ENCODE measurements around the gene DENND1A. TPM values are rescaled to one million over a fixed set of nuclear protein-coding genes. Genes with fewer than 3 reads are reported as not detected.

Gene DENND1A
- total and polyA plus RNA-seq, 9 donors: 9.3 to 16.0 (median 13.8) TPM

DNA sequence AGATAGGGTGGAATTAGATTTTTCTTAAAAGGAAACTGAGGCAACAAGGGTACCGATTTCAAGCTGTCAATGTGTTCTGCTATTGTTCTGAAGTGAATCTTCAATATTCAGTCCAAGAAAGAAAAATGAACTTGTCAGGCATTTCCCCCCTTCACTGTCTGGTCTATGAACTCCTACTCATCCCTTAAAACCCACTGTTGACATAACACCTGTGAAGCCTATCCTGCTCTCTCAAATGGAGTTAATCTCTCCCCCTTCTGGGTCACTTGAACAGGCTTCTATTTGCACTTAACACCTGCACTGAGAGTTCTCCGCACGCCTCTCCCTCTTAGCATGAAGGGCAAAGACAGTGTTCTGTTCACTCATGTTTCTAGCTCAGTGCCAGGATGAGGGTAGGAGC is 429.6 kb downstream of the DENND1A start:
- Histone ChIP-seq H3K4me1 (ENCODE audit: control insufficient read depth, insufficient read depth, low read length) (no peaks in the 10 kb centered on the region), H3K4me3 (ENCODE audit: low read length) (no peak overlapping the region), H3K9me3 (replicated peaks; ENCODE audit: control insufficient read depth, low read depth, low read length) (no peaks in the 10 kb centered on the region), H3K27ac (ENCODE audit: low read length) (no peak overlapping the region), H3K27me3 (ENCODE audit: control insufficient read depth, insufficient read depth, low read length) (no peaks in the 10 kb centered on the region), H3K36me3 (ENCODE audit: control insufficient read depth, insufficient read depth, low read length) (no peaks in the 10 kb centered on the region)
- 80% methylated on average over 2 of the region's 3 CpGs for WGBS (ENCODE audit: insufficient coverage)
- no peak for DNase-seq

GRCh38 chr9:123497830-123498229 is 432.1 kb downstream of the DENND1A start:
- H3K27ac ChIP-seq (ENCODE audit: low read length): no peak overlapping the region
- no peaks in the 10 kb centered on the region for H3K4me1 ChIP-seq (ENCODE audit: control insufficient read depth, insufficient read depth, low read length)
- no peak overlapping the region for H3K4me3 ChIP-seq (ENCODE audit: low read length)
- no peaks in the 10 kb centered on the region for H3K27me3 ChIP-seq (ENCODE audit: control insufficient read depth, insufficient read depth, low read length)
- H3K9me3 ChIP-seq (replicated peaks; ENCODE audit: control insufficient read depth, low read depth, low read length): no peaks in the 10 kb centered on the region
- H3K36me3 ChIP-seq (ENCODE audit: control insufficient read depth, insufficient read depth, low read length): no peaks in the 10 kb centered on the region
- no peak for DNase-seq
- WGBS (ENCODE audit: insufficient coverage): no CpG with 5 or more reads among the region's 1 CpG

DNA sequence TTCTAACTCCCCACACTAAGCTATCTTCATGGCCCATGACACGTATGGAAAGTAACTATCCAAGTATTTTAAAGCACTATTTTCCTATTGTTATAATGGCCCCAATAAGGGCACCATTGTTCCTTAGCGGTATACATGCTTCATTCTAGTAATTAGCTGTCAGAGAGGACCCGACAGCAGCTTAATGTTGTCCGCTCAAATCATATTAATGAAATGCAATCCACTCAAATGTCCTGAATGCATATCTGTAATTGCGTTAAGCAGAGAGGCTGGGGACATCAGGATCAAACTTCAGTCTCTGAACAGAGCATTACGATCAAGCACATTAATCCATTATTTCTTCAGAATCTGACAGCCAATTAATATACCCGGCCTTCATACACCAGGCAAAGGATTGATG is 434.2 kb downstream of the DENND1A start:
- 87% methylated on average over 4 of the region's 7 CpGs for WGBS (ENCODE audit: insufficient coverage)
- H3K36me3 ChIP-seq (ENCODE audit: control insufficient read depth, insufficient read depth, low read length): no peaks in the 10 kb centered on the region
- no peaks in the 10 kb centered on the region for H3K9me3 ChIP-seq (replicated peaks; ENCODE audit: control insufficient read depth, low read depth, low read length)
- H3K4me3 ChIP-seq (ENCODE audit: low read length): no peak overlapping the region
- no peaks in the 10 kb centered on the region for H3K27me3 ChIP-seq (ENCODE audit: control insufficient read depth, insufficient read depth, low read length)
- H3K4me1 ChIP-seq (ENCODE audit: control insufficient read depth, insufficient read depth, low read length): no peaks in the 10 kb centered on the region
- no peak for DNase-seq
- H3K27ac ChIP-seq (ENCODE audit: low read length): no peak overlapping the region

GRCh38 chr9:123493627-123494026 is 436.3 kb downstream of the DENND1A start:
- H3K36me3 ChIP-seq (ENCODE audit: control insufficient read depth, insufficient read depth, low read length): no peaks in the 10 kb centered on the region
- no peak for DNase-seq
- WGBS (ENCODE audit: insufficient coverage): 68% methylated on average over 5 of the region's 8 CpGs
- no peak overlapping the region for H3K27ac ChIP-seq (ENCODE audit: low read length)
- H3K27me3 ChIP-seq (ENCODE audit: control insufficient read depth, insufficient read depth, low read length): no peaks in the 10 kb centered on the region
- no peaks in the 10 kb centered on the region for H3K9me3 ChIP-seq (replicated peaks; ENCODE audit: control insufficient read depth, low read depth, low read length)
- no peak overlapping the region for H3K4me3 ChIP-seq (ENCODE audit: low read length)
- no peaks in the 10 kb centered on the region for H3K4me1 ChIP-seq (ENCODE audit: control insufficient read depth, insufficient read depth, low read length)

GRCh38 chr9:123490688-123491087 is 439.2 kb downstream of the DENND1A start:
- H3K4me3 ChIP-seq (ENCODE audit: low read length): no peak overlapping the region
- no peak for DNase-seq
- WGBS (ENCODE audit: insufficient coverage): 90% methylated on average over 3 of the region's 6 CpGs
- no peaks in the 10 kb centered on the region for H3K36me3 ChIP-seq (ENCODE audit: control insufficient read depth, insufficient read depth, low read length)
- no peaks in the 10 kb centered on the region for H3K4me1 ChIP-seq (ENCODE audit: control insufficient read depth, insufficient read depth, low read length)
- no peaks in the 10 kb centered on the region for H3K27me3 ChIP-seq (ENCODE audit: control insufficient read depth, insufficient read depth, low read length)
- no peaks in the 10 kb centered on the region for H3K9me3 ChIP-seq (replicated peaks; ENCODE audit: control insufficient read depth, low read depth, low read length)
- H3K27ac ChIP-seq (ENCODE audit: low read length): no peak overlapping the region

DNA sequence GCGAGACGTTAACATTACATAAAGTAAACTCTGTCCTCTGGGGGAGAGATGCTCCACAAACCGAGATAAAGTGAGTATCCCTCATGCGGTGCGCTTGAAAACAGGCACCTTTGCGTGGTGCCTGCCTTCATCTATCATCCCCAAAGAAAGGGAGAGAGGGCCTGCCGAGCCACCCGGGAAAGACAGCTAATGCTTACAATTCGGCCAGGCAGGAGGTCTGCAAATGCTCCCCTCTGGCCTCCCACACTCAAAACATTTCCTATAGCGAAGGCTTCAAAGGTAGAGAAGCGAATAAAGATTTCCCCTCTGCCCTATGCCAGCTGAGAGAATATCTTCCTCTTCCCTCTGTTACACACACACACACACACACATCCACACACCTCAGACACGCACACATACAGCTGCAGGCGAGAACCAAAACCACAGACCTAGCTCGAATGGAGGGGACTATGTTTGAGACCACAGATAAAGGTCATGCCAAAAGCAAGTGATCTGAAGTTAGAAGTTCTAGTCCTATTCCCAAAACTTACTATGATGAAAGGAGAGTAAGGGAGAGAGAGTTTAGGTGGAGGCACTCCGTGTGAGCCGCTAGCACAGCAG is 441.1 kb downstream of the DENND1A start:
- Histone ChIP-seq H3K27ac (ENCODE audit: low read length) (no peak overlapping the region), H3K9me3 (replicated peaks; ENCODE audit: control insufficient read depth, low read depth, low read length) (no peaks in the 10 kb centered on the region), H3K4me1 (ENCODE audit: control insufficient read depth, insufficient read depth, low read length) (no peaks in the 10 kb centered on the region), H3K27me3 (ENCODE audit: control insufficient read depth, insufficient read depth, low read length) (no peaks in the 10 kb centered on the region), H3K36me3 (ENCODE audit: control insufficient read depth, insufficient read depth, low read length) (no peaks in the 10 kb centered on the region), H3K4me3 (ENCODE audit: low read length) (no peak overlapping the region)
- 59% methylated on average over 5 of the region's 16 CpGs for whole genome bisulfite sequencing (ENCODE audit: insufficient coverage)
- DNase-seq: no peak

DNA sequence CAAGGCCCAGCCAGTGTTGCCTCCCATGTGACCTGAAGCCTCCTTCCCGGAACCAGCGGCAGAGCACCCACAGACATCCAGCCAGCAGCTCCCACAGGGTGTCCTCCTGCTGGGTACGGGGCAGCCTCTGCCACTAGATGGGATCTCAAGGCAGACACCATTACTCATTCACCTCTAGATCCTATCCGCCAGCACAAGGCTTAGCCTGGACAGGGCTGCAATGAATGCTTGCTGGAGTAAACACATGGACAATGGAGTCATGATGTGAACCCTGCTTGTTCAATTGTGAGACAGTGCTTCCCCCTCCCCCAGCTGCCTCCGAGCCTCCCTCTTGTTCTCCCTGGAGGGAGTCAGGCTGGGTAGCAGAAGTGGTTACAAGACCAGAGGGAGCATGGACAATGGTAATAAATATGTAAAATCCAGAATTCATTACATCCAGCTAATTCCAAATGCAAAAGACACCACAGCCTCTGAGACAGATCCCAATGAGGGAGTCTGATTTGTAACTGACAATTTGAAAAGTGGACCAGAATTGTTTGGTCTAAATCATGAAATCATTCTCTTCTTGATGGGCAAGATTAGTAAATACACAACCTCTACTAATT is 441.9 kb downstream of the DENND1A start:
- WGBS (ENCODE audit: insufficient coverage): no CpG with 5 or more reads among the region's 5 CpGs
- Histone ChIP-seq H3K9me3 (replicated peaks; ENCODE audit: control insufficient read depth, low read depth, low read length) (no peaks in the 10 kb centered on the region), H3K27ac (ENCODE audit: low read length) (no peak overlapping the region), H3K36me3 (ENCODE audit: control insufficient read depth, insufficient read depth, low read length) (no peaks in the 10 kb centered on the region), H3K4me1 (ENCODE audit: control insufficient read depth, insufficient read depth, low read length) (no peaks in the 10 kb centered on the region), H3K4me3 (ENCODE audit: low read length) (no peak overlapping the region), H3K27me3 (ENCODE audit: control insufficient read depth, insufficient read depth, low read length) (no peaks in the 10 kb centered on the region)
- DNase-seq: no peak

DNA sequence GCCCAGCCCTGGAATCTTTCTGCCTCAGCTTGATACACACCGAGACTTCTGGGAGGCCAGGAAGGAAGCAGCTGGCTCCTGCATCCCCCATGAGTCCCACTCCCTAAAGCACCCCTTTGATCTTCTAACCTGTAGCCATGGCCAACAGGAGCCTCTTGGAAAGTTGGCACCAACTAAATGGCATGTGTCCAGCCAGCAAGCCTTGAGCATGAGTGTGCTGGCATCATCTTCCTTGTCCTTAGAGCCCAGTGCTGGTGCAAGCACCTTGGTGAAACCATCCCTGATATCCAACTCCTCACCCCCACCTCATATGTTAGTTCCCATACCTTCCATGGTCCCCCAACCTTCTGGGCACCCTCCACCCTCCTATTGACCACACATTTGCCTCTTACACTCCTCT is 443.5 kb downstream of the DENND1A start:
- no peak overlapping the region for H3K4me3 ChIP-seq (ENCODE audit: low read length)
- H3K9me3 ChIP-seq (replicated peaks; ENCODE audit: control insufficient read depth, low read depth, low read length): no peaks in the 10 kb centered on the region
- WGBS (ENCODE audit: insufficient coverage): 43% methylated on average over 1 of the region's 1 CpG
- no peaks in the 10 kb centered on the region for H3K27me3 ChIP-seq (ENCODE audit: control insufficient read depth, insufficient read depth, low read length)
- H3K36me3 ChIP-seq (ENCODE audit: control insufficient read depth, insufficient read depth, low read length): no peaks in the 10 kb centered on the region
- no peak for DNase-seq
- no peaks in the 10 kb centered on the region for H3K4me1 ChIP-seq (ENCODE audit: control insufficient read depth, insufficient read depth, low read length)
- H3K27ac ChIP-seq (ENCODE audit: low read length): no peak overlapping the region

GRCh38 chr9:123485216-123485615 is 444.7 kb downstream of the DENND1A start:
- no CpG with 5 or more reads among the region's 5 CpGs for WGBS (ENCODE audit: insufficient coverage)
- H3K4me3 ChIP-seq (ENCODE audit: low read length): no peak overlapping the region
- H3K4me1 ChIP-seq (ENCODE audit: control insufficient read depth, insufficient read depth, low read length): no peaks in the 10 kb centered on the region
- H3K27ac ChIP-seq (ENCODE audit: low read length): no peak overlapping the region
- no peaks in the 10 kb centered on the region for H3K36me3 ChIP-seq (ENCODE audit: control insufficient read depth, insufficient read depth, low read length)
- no peak for DNase-seq
- no peaks in the 10 kb centered on the region for H3K9me3 ChIP-seq (replicated peaks; ENCODE audit: control insufficient read depth, low read depth, low read length)
- no peaks in the 10 kb centered on the region for H3K27me3 ChIP-seq (ENCODE audit: control insufficient read depth, insufficient read depth, low read length)

DNA sequence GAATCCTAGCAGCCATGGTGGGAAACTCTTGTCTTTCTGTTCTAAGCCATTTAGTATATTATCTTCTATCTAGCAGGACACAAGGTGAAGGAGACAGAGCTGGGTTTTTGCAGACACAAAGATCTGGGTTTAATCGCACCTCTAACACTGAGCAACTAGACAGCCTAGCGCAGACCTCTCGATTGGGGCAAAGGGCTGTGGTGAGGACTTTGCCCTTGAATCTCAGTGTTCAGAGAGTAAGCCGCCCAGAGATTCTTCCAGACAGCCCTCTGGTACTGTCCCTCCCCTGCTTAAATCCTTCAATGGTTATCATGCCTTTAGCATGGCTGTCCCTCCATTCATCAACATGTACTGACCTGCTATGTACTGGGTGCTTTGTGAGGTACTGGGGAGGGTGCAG is 445.8 kb downstream of the DENND1A start:
- DNase-seq: no peak
- H3K36me3 ChIP-seq (ENCODE audit: control insufficient read depth, insufficient read depth, low read length): no peaks in the 10 kb centered on the region
- H3K27me3 ChIP-seq (ENCODE audit: control insufficient read depth, insufficient read depth, low read length): no peaks in the 10 kb centered on the region
- 88% methylated on average over 4 of the region's 4 CpGs for WGBS (ENCODE audit: insufficient coverage)
- no peak overlapping the region for H3K27ac ChIP-seq (ENCODE audit: low read length)
- no peaks in the 10 kb centered on the region for H3K9me3 ChIP-seq (replicated peaks; ENCODE audit: control insufficient read depth, low read depth, low read length)
- H3K4me3 ChIP-seq (ENCODE audit: low read length): no peak overlapping the region
- no peaks in the 10 kb centered on the region for H3K4me1 ChIP-seq (ENCODE audit: control insufficient read depth, insufficient read depth, low read length)

All from muscle of leg (tissue), 11 donors.